ENCODE measurements around the gene UBQLNL.

- TF ChIP-seq CTCF (IDR thresholded peaks at IDR 0.05) (no peak), POLR2A (IDR thresholded peaks at IDR 0.05) (no peak)
Measured at GRCh38 chr11:5556596-5557188, 40.2 kb upstream of the UBQLNL start.

Measured in testis (tissue), 2 donors.